ENCODE results near the gene TBC1D22A.

Gene TBC1D22A

DNA sequence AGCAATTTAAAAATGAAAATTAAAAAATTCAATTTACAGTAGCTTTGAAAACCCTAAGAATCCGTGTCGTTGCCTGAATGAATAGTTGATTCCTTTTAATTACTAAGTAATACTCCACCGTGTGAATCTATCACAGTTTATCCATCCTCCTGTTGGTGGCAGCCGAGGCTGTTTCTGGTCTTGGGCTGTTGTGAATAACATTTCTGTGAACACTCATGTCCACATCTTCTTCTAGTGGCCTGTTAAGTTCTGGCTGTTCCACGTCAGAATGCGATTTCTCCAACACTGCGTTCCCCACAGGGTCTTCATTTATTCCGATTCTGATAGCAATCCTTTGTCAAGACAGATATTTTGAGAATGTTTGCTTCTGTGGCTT lies 223.0 kb downstream of the TBC1D22A start:
- Histone ChIP-seq H3K36me3 (ENCODE audit: insufficient read depth, low read depth, low read length) (no peaks in the 10 kb centered on the region), H3K4me3 (ENCODE audit: low read length) (no peak overlapping the region), H3K9ac (ENCODE audit: low read depth, low read length) (no peak overlapping the region), H3K27ac (ENCODE audit: low read length) (no peak overlapping the region), H3K27me3 (ENCODE audit: insufficient read depth, low read length) (no peaks in the 10 kb centered on the region), H3K4me1 (ENCODE audit: insufficient read depth, low read length) (no peaks in the 10 kb centered on the region), H3K9me3 (ENCODE audit: insufficient read depth, low read depth, low read length) (no peaks in the 10 kb centered on the region)

- H3K4me1 ChIP-seq (ENCODE audit: insufficient read depth, low read length) = no peaks in the 10 kb centered on the region
- no peak overlapping the region for H3K4me3 ChIP-seq (ENCODE audit: low read length)
- no peaks in the 10 kb centered on the region for H3K9me3 ChIP-seq (ENCODE audit: insufficient read depth, low read depth, low read length)
- H3K27me3 ChIP-seq (ENCODE audit: insufficient read depth, low read length) = no peaks in the 10 kb centered on the region
- no peaks in the 10 kb centered on the region for H3K36me3 ChIP-seq (ENCODE audit: insufficient read depth, low read depth, low read length)
- no peak overlapping the region for H3K27ac ChIP-seq (ENCODE audit: low read length)
- H3K9ac ChIP-seq (ENCODE audit: low read depth, low read length) = no peak overlapping the region
These were observed 224.3 kb downstream of the TBC1D22A start for GRCh38 chr22:46986788-46987187.

- H3K4me1 ChIP-seq (ENCODE audit: insufficient read depth, low read length) = no peaks in the 10 kb centered on the region
- H3K9ac ChIP-seq (ENCODE audit: low read depth, low read length) = no peak overlapping the region
- no peaks in the 10 kb centered on the region for H3K9me3 ChIP-seq (ENCODE audit: insufficient read depth, low read depth, low read length)
- H3K4me3 ChIP-seq (ENCODE audit: low read length) = no peak overlapping the region
- no peak overlapping the region for H3K27ac ChIP-seq (ENCODE audit: low read length)
- H3K36me3 ChIP-seq (ENCODE audit: insufficient read depth, low read depth, low read length) = no peaks in the 10 kb centered on the region
- no peaks in the 10 kb centered on the region for H3K27me3 ChIP-seq (ENCODE audit: insufficient read depth, low read length)
These were observed 228.6 kb downstream of the TBC1D22A start for GRCh38 chr22:46990937-46991550.

- no peak overlapping the region for H3K4me3 ChIP-seq (ENCODE audit: low read length)
- no peak overlapping the region for H3K27ac ChIP-seq (ENCODE audit: low read length)
These were observed 229.2 kb downstream of the TBC1D22A start for GRCh38 chr22:46991666-46992065.

DNA sequence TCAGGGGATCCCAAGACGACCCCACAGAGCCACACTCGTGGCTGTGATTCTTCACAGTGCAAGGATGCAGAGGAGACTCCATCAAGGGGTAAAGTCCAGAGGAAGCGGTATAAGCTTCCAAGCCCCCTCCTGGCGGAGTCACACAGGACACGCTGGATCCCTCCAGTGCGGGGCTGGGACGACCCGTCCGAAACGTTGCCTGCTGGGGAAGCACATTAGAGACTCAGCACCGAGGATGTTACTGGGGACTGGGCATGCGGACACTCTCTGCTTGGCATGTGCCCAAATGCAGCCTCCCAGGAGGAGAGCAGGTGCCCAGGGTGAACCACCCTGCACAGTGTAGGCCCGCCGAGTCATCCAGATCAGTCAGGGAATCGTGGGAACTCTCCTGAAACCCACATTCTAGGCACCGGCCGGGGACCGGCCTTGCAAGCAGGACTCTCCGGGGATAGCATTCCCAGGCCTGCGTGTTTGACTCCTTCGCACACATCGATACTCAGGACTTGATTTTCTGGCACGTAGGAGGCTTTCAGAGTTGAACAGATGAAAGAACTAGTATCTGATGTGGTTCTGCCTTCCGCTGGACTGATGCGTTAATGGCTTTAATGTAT lies 229.8 kb downstream of the TBC1D22A start:
- no peak overlapping the region for H3K27ac ChIP-seq (ENCODE audit: low read length)
- H3K36me3 ChIP-seq (ENCODE audit: insufficient read depth, low read depth, low read length) = no peaks in the 10 kb centered on the region

More at GRCh38 chr22:46991666-46992065, 229.2 kb downstream of the TBC1D22A start:
- H3K9me3 ChIP-seq (ENCODE audit: insufficient read depth, low read depth, low read length) = no peaks in the 10 kb centered on the region
- no peaks in the 10 kb centered on the region for H3K36me3 ChIP-seq (ENCODE audit: insufficient read depth, low read depth, low read length)
- no peaks in the 10 kb centered on the region for H3K27me3 ChIP-seq (ENCODE audit: insufficient read depth, low read length)
- H3K4me1 ChIP-seq (ENCODE audit: insufficient read depth, low read length) = no peaks in the 10 kb centered on the region
- H3K9ac ChIP-seq (ENCODE audit: low read depth, low read length) = no peak overlapping the region

DNA sequence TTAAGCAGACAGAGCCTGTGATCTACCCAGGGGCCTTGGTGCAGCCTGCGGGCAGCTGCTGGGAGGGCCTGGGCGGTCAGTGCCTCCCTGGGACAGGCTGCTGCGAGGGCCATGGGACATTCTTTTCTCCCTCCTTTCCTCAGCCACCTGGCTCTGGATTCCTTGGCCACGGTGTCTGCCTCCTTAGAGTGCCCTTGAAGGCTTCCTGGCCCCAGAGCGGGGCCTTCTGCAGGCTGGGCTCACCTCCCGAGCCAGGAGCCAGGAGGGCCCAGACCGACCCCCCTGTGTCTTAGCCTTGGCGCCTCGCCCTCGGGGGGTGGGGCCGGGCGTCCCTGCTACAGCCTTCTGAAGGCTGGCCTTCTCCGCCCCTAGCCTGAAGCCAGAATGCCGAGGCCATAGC lies 231.2 kb downstream of the TBC1D22A start:
- no peak overlapping the region for H3K4me3 ChIP-seq (ENCODE audit: low read length)
- H3K4me1 ChIP-seq (ENCODE audit: insufficient read depth, low read length) = no peaks in the 10 kb centered on the region
- no peaks in the 10 kb centered on the region for H3K9me3 ChIP-seq (ENCODE audit: insufficient read depth, low read depth, low read length)
- no peaks in the 10 kb centered on the region for H3K36me3 ChIP-seq (ENCODE audit: insufficient read depth, low read depth, low read length)
- H3K27ac ChIP-seq (ENCODE audit: low read length) = no peak overlapping the region
- H3K27me3 ChIP-seq (ENCODE audit: insufficient read depth, low read length) = no peaks in the 10 kb centered on the region
- H3K9ac ChIP-seq (ENCODE audit: low read depth, low read length) = no peak overlapping the region

More for the DNA sequence above, 229.8 kb downstream of the TBC1D22A start:
- no peaks in the 10 kb centered on the region for H3K27me3 ChIP-seq (ENCODE audit: insufficient read depth, low read length)
- no peaks in the 10 kb centered on the region for H3K9me3 ChIP-seq (ENCODE audit: insufficient read depth, low read depth, low read length)
- H3K9ac ChIP-seq (ENCODE audit: low read depth, low read length) = no peak overlapping the region
- no peak overlapping the region for H3K4me3 ChIP-seq (ENCODE audit: low read length)
- H3K4me1 ChIP-seq (ENCODE audit: insufficient read depth, low read length) = no peaks in the 10 kb centered on the region

DNA sequence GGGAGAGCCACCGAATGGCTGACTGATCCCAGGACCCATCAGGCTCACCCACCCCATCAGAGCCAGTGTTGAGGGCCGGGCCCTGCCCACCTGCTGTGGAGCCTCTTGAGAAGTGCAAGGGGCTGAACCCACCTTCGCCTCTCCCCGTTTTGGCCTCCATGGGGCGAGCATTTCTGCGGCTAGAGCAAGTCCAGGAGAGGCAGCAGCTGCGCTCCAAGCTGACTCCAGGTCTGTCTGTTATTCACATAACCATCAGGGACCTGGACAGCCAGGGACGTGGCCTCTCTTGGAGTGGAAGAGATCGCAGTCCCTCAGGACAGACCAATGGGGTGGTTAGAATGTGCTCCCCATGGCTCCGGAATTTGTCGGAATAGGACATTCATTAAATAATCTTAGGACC lies 231.8 kb downstream of the TBC1D22A start:
- no peaks in the 10 kb centered on the region for H3K36me3 ChIP-seq (ENCODE audit: insufficient read depth, low read depth, low read length)
- no peak overlapping the region for H3K9ac ChIP-seq (ENCODE audit: low read depth, low read length)
- H3K4me1 ChIP-seq (ENCODE audit: insufficient read depth, low read length) = no peaks in the 10 kb centered on the region
- no peak overlapping the region for H3K27ac ChIP-seq (ENCODE audit: low read length)
- no peak overlapping the region for H3K4me3 ChIP-seq (ENCODE audit: low read length)
- H3K27me3 ChIP-seq (ENCODE audit: insufficient read depth, low read length) = no peaks in the 10 kb centered on the region
- H3K9me3 ChIP-seq (ENCODE audit: insufficient read depth, low read depth, low read length) = no peaks in the 10 kb centered on the region

DNA sequence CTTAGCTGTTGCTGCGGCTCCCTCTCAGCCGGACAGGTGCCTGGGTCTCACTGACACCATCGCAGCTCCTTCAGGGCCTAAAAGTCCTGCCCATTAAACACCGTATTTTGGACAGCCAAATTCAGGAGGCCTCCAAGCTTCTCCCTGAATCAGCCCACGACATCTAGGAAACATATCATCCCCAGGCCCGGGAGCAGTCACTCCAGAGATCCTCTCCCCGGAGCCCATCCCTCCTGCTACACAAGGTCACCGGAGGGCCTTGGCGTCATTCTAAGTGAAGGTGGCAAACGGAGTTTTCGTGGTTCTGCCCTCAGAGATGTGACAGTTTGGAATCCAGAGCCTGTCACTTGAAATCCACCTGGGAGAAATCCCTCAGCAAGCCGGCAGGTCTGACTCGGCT lies 232.5 kb downstream of the TBC1D22A start:
- Histone ChIP-seq H3K36me3 (ENCODE audit: insufficient read depth, low read depth, low read length) (no peaks in the 10 kb centered on the region), H3K27me3 (ENCODE audit: insufficient read depth, low read length) (no peaks in the 10 kb centered on the region), H3K4me1 (ENCODE audit: insufficient read depth, low read length) (no peaks in the 10 kb centered on the region), H3K27ac (ENCODE audit: low read length) (no peak overlapping the region), H3K9me3 (ENCODE audit: insufficient read depth, low read depth, low read length) (no peaks in the 10 kb centered on the region), H3K4me3 (ENCODE audit: low read length) (no peak overlapping the region), H3K9ac (ENCODE audit: low read depth, low read length) (no peak overlapping the region)

DNA sequence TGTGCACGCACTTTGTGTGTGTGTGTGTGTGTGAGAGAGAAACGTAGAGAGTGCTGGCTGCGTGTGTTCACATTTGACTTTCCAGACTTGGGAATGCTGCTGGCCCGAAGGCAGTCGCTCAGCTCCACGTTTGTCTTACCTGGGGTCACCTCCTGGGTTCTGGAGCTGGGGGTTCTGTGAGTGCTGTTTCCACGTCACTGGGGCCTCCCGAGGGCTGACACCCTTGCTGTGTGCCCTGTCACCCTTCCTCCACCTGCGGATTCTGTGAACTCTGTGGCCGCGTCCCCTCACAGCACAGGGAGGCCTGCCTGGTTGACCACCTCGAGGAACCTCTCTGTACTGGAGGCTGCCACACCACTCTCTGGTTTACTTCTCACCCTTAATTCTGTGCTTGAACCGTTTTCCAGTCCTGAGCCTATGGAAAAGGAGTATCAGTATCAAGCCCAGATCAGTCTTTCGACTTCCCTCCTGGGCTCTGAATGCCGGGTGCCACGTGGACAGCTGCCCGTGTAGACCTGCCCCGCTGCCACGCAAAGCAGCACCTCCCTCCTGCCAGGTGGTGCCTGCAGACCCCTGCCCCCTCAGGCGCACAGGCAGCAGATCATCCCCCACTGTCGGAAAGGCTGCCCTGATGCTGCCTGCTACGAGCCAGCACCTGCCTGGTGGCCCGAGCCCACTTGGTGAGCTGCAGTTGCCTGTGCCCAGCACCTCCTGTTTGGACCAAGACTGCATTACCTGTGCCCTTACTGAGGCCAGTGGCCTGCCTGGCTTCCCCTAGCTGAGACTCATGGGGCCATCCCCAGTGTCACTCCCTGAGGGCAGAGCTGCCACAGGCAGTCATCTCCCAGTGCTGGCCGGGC lies 233.3 kb downstream of the TBC1D22A start:
- H3K4me3 ChIP-seq (ENCODE audit: low read length) = no peak overlapping the region
- H3K9ac ChIP-seq (ENCODE audit: low read depth, low read length) = no peak overlapping the region

GRCh38 chr22:46996595-46997310 lies 234.3 kb downstream of the TBC1D22A start:
- Histone ChIP-seq H3K4me1 (ENCODE audit: insufficient read depth, low read length) (no peaks in the 10 kb centered on the region), H3K36me3 (ENCODE audit: insufficient read depth, low read depth, low read length) (no peaks in the 10 kb centered on the region), H3K9me3 (ENCODE audit: insufficient read depth, low read depth, low read length) (no peaks in the 10 kb centered on the region), H3K9ac (ENCODE audit: low read depth, low read length) (no peak overlapping the region), H3K4me3 (ENCODE audit: low read length) (no peak overlapping the region), H3K27ac (ENCODE audit: low read length) (no peak overlapping the region), H3K27me3 (ENCODE audit: insufficient read depth, low read length) (no peaks in the 10 kb centered on the region)

More for the DNA sequence above, 233.3 kb downstream of the TBC1D22A start:
- H3K36me3 ChIP-seq (ENCODE audit: insufficient read depth, low read depth, low read length) = no peaks in the 10 kb centered on the region
- no peaks in the 10 kb centered on the region for H3K27me3 ChIP-seq (ENCODE audit: insufficient read depth, low read length)
- no peaks in the 10 kb centered on the region for H3K4me1 ChIP-seq (ENCODE audit: insufficient read depth, low read length)
- no peaks in the 10 kb centered on the region for H3K9me3 ChIP-seq (ENCODE audit: insufficient read depth, low read depth, low read length)
- H3K27ac ChIP-seq (ENCODE audit: low read length) = no peak overlapping the region

DNA sequence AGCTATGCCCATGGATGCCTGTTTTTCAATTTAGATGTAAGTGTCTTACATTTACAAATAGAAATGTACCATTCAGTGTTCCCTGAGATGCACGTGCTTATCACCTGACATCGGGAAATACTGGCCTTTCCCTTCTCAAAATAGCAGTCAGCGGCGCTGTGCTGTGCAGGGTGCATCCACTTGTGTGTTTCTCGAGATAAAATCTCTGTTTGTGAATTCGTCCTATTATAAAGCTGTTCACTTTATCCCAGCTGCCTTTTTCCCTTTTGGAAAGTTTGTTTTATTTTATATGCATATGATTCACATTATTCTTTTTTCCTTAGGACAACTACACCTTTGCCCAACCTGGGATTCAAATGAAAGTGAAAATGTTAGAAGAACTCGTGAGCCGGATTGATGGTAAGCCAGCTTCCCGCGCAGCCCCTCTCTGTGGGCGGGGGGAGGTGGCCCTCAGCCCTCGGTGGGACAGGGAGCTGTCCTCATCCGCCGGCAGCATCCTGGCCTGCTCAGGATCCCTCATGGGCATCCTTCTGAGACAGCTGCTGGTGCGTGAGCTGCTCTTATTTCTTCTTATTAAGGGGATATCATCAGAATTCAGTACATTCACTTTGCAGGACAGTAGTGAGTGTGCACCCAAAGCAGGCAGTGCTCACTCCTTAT lies 235.0 kb downstream of the TBC1D22A start:
- H3K27ac ChIP-seq (ENCODE audit: low read length) = no peak overlapping the region
- no peaks in the 10 kb centered on the region for H3K4me1 ChIP-seq (ENCODE audit: insufficient read depth, low read length)
- no peaks in the 10 kb centered on the region for H3K9me3 ChIP-seq (ENCODE audit: insufficient read depth, low read depth, low read length)
- H3K9ac ChIP-seq (ENCODE audit: low read depth, low read length) = no peak overlapping the region
- no peak overlapping the region for H3K4me3 ChIP-seq (ENCODE audit: low read length)
- H3K27me3 ChIP-seq (ENCODE audit: insufficient read depth, low read length) = no peaks in the 10 kb centered on the region
- no peaks in the 10 kb centered on the region for H3K36me3 ChIP-seq (ENCODE audit: insufficient read depth, low read depth, low read length)
